ENCODE measurements around the gene EFNA1. TPM values are rescaled to one million over a fixed set of nuclear protein-coding genes. Genes with fewer than 3 reads are reported as not detected.

The EFNA1 gene
- total and polyA plus RNA-seq, 2 of the 13 experiments (the other 11 are each of a cell fraction or from before 2014, with no cell fraction given), result 81.8 to 874 TPM

- H4K20me1 ChIP-seq (ENCODE audit: insufficient read depth, low read length), result no peaks in the 10 kb centered on the region
- in situ Hi-C loops (cut with HindIII; ENCODE audit: extremely low pct_ligation_motif_present, low pct_unique_long_range_greater_than_20kb), result no loop called here
- no peak for ATAC-seq
- peaks cover 10% of the 10 kb centered on the region for H3K79me2 ChIP-seq (ENCODE audit: insufficient read depth, low read length)
- H3K4me1 ChIP-seq (ENCODE audit: insufficient read depth, low read length), result peaks cover 40% of the 10 kb centered on the region
- no peak for DNase-seq (ENCODE audit: low spot score)
- H2AFZ ChIP-seq (ENCODE audit: low read length), result no peak overlapping the region
- WGBS (ENCODE audit: low lambda C conversion rate), result 95% methylated on average over 7 of the region's 7 CpGs
- H3K9ac ChIP-seq (ENCODE audit: insufficient read depth, low read depth, low read length), result no peak overlapping the region
- no TSS peak for BruUV-seq (replicated peaks)
- TF ChIP-seq DBP (CRISPR knock-in tag; IDR thresholded peaks at IDR 0.05; ENCODE audit: not compliant biosample characterization), result no peak
- no peak for FAIRE-seq
- no peak overlapping the region for H3K4me3 ChIP-seq (replicated peaks in 1 of 3; ENCODE audit: insufficient read depth in 1 of 3, low read depth in 2 of 3, low read length in 3 of 3)
- ChIA-PET CTCF (ENCODE audit: low intra/inter-chr PET ratio, low total read pairs) (no interaction called here), POLR2A (interaction anchor here (5.9 kb wide), 1 partner anchor 44 kb away, joined by 56 read pairs; the partner anchor contains the start of gene EFNA1)
- no peaks in the 10 kb centered on the region for H3K9me3 ChIP-seq (ENCODE audit: low read length)
- intact Hi-C loops (cut with micrococcal nuclease; ENCODE audit: unreplicated experiment), result no loop called here
- 0 out of 5 replicates have a peak, but pooled peaks cover 0 to 4% of the 10 kb centered on the region in 2 experiments for H3K27me3 ChIP-seq (ENCODE audit: control insufficient read depth in 1 of 2, insufficient read depth in 2 of 2, low read length in 2 of 2)
- H3K36me3 ChIP-seq (replicated peaks in 1 of 2; ENCODE audit: control insufficient read depth in 1 of 2, insufficient read depth in 2 of 2, low read length in 2 of 2), result peaks cover 0 to 12% of the 10 kb centered on the region in 2 experiments; a peak in 2 of 5 replicates
- no peak overlapping the region for H3K27ac ChIP-seq (ENCODE audit: extremely low read length, insufficient read depth, low read length)
- H3K4me2 ChIP-seq (ENCODE audit: low read depth, low read length), result no peak overlapping the region
Observed at GRCh38 chr1:155170806-155171205, 43.1 kb downstream of the EFNA1 start.

GRCh38 chr1:155171836-155172731, 44.4 kb downstream of the EFNA1 start:
- intact Hi-C loops (cut with micrococcal nuclease; ENCODE audit: unreplicated experiment), result no loop called here
- WGBS (ENCODE audit: low lambda C conversion rate), result 44% methylated on average over 8 of the region's 8 CpGs
- BruUV-seq (replicated peaks), result no TSS peak

More at GRCh38 chr1:155171836-155172731, 44.4 kb downstream of the EFNA1 start:
- Histone ChIP-seq H3K27me3 (ENCODE audit: control insufficient read depth in 1 of 2, insufficient read depth in 2 of 2, low read length in 2 of 2) (no peaks in the 10 kb centered on the region), H4K20me1 (ENCODE audit: insufficient read depth, low read length) (no peaks in the 10 kb centered on the region), H3K4me2 (ENCODE audit: low read depth, low read length) (peak overlapping the region; percentile 83), H3K36me3 (replicated peaks in 1 of 2; ENCODE audit: control insufficient read depth in 1 of 2, insufficient read depth in 2 of 2, low read length in 2 of 2) (peaks cover 0 to 12% of the 10 kb centered on the region in 2 experiments; a peak in 2 of 5 replicates), H3K9ac (ENCODE audit: insufficient read depth, low read depth, low read length) (peak overlapping the region; percentile 80), H3K79me2 (ENCODE audit: insufficient read depth, low read length) (peaks cover 10% of the 10 kb centered on the region), H3K9me3 (ENCODE audit: low read length) (no peaks in the 10 kb centered on the region), H3K4me3 (replicated peaks in 1 of 3; ENCODE audit: insufficient read depth in 1 of 3, low read depth in 2 of 3, low read length in 3 of 3) (peak overlapping the region; percentile 71 to 92 (median 79)), H3K27ac (ENCODE audit: extremely low read length, insufficient read depth, low read length) (peak overlapping the region; percentile 73), H2AFZ (ENCODE audit: low read length) (no peak overlapping the region), H3K4me1 (ENCODE audit: insufficient read depth, low read length) (peaks cover 42% of the 10 kb centered on the region)
- no peak for FAIRE-seq
- ChIA-PET POLR2A (interaction anchor here (1.0 to 2.2 kb wide), 11 partner anchors 21 to 217 kb away, joined by 3 to 30 read pairs (median 7); partner anchors contain the start of genes DPM3 and SLC50A1), CTCF (ENCODE audit: low intra/inter-chr PET ratio, low total read pairs) (interaction anchor here (1.2 kb wide), 2 partner anchors 35 to 86 kb away, joined by 3 read pairs; no protein-coding TSS in a partner anchor)
- DNase-seq (ENCODE audit: low spot score), result no peak
- TF ChIP-seq KDM5A (IDR thresholded peaks at IDR 0.05; ENCODE audit: borderline replicate concordance, low read length), result no peak
- 0 out of 2 replicates have a peak, but pooled peaks have one; percentile 30 for TF ChIP-seq IRX3 (CRISPR knock-in tag; IDR thresholded peaks at IDR 0.05; ENCODE audit: borderline replicate concordance, low read depth)
- TF ChIP-seq RFXAP (CRISPR knock-in tag; IDR thresholded peaks at IDR 0.05; ENCODE audit: borderline replicate concordance), result no peak
- TF ChIP-seq MAFF (IDR thresholded peaks at IDR 0.05; ENCODE audit: low read depth, low read length), result peak; percentile 51; the same call in 1 of the 2 replicates
- no peak for TF ChIP-seq ZNF792 (CRISPR knock-in tag; IDR thresholded peaks at IDR 0.05)
- no peak for TF ChIP-seq NAIF1 (CRISPR knock-in tag; IDR thresholded peaks at IDR 0.05; ENCODE audit: borderline replicate concordance)
- TF ChIP-seq MZF1 (CRISPR knock-in tag; IDR thresholded peaks at IDR 0.05; ENCODE audit: borderline replicate concordance), result no peak
- TF ChIP-seq MAFK (conservative IDR thresholded peaks at IDR 0.05 in 1 of 2, IDR thresholded peaks at IDR 0.05 in 1 of 2; ENCODE audit: low read length in 2 of 2), result peak; percentile 32 to 61; a peak in 3 of 4 replicates
- no peak for TF ChIP-seq JUNB (CRISPR knock-in tag; IDR thresholded peaks at IDR 0.05; ENCODE audit: borderline replicate concordance)
- TF ChIP-seq MTF2 (CRISPR knock-in tag; IDR thresholded peaks at IDR 0.05; ENCODE audit: borderline replicate concordance), result 0 out of 2 replicates have a peak, but pooled peaks have one; percentile 12
- no peak for TF ChIP-seq CBX2 (IDR thresholded peaks at IDR 0.05; ENCODE audit: low read depth, low read length)
- TF ChIP-seq CBX2 (CRISPR knock-in tag; IDR thresholded peaks at IDR 0.05; ENCODE audit: low read depth), result no peak
- in situ Hi-C loops (cut with HindIII; ENCODE audit: extremely low pct_ligation_motif_present, low pct_unique_long_range_greater_than_20kb), result no loop called here
- no peak for ATAC-seq

Data from HepG2 (cell line).